ENCODE measurements around the gene FSTL4.

Gene FSTL4

DNA sequence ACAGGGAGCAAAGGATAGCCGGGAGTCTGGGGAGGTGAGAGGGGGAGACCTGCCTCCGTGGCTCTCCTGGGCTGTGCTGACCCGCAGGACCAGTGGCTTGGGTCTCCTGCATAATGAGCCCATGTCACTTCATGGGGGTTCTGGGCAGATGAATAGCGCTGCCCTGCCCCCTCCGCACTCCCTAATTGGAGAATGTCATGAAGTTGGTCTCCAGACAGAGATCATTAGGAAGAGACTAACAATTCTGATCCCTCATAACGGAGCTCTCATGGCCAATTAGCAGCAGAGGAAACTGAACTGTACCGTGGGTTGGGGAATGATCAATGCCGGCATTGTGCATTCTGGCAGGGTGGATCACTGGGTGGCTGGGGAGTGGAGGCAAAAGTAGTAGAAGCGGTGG lies 186.1 kb downstream of the FSTL4 start:
- ATAC-seq (ENCODE audit: insufficient read depth, low read depth) = no peak
- Histone ChIP-seq H3K4me1 (ENCODE audit: insufficient read depth, low read length) (peaks cover 8% of the 10 kb centered on the region), H3K4me3 (ENCODE audit: low read depth in 1 of 2, low read length in 2 of 2) (no peak overlapping the region), H3K27me3 (ENCODE audit: insufficient read depth, low read length, poor library complexity) (peaks cover 10% of the 10 kb centered on the region), H3K9me3 (ENCODE audit: insufficient read depth, low read length, severe bottlenecking) (no peaks in the 10 kb centered on the region), H4K20me1 (ENCODE audit: insufficient read depth, low read length) (peaks cover 4% of the 10 kb centered on the region; the same call in 1 of the 2 replicates), H3K9ac (ENCODE audit: low read depth, low read length) (no peak overlapping the region), H2AFZ (ENCODE audit: low read depth, low read length) (no peak overlapping the region), H3K4me2 (ENCODE audit: insufficient read depth, low read length) (no peak overlapping the region), H3K79me2 (ENCODE audit: insufficient read depth, low read length) (no peaks in the 10 kb centered on the region), H3K27ac (ENCODE audit: low read length) (no peak overlapping the region), H3K36me3 (ENCODE audit: insufficient read depth, low read length) (no peaks in the 10 kb centered on the region)
- TF ChIP-seq EZH2 (IDR thresholded peaks at IDR 0.05; ENCODE audit: borderline replicate concordance, low read depth, low read length, severe bottlenecking) = no peak
- TF ChIP-seq, protein P1, sequence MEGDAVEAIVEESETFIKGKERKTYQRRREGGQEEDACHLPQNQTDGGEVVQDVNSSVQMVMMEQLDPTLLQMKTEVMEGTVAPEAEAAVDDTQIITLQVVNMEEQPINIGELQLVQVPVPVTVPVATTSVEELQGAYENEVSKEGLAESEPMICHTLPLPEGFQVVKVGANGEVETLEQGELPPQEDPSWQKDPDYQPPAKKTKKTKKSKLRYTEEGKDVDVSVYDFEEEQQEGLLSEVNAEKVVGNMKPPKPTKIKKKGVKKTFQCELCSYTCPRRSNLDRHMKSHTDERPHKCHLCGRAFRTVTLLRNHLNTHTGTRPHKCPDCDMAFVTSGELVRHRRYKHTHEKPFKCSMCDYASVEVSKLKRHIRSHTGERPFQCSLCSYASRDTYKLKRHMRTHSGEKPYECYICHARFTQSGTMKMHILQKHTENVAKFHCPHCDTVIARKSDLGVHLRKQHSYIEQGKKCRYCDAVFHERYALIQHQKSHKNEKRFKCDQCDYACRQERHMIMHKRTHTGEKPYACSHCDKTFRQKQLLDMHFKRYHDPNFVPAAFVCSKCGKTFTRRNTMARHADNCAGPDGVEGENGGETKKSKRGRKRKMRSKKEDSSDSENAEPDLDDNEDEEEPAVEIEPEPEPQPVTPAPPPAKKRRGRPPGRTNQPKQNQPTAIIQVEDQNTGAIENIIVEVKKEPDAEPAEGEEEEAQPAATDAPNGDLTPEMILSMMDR (IDR thresholded peaks at IDR 0.05; ENCODE audit: borderline replicate concordance, extremely low read depth, low read length, poor library complexity, severe bottlenecking) = no peak
- no peak for DNase-seq

DNA sequence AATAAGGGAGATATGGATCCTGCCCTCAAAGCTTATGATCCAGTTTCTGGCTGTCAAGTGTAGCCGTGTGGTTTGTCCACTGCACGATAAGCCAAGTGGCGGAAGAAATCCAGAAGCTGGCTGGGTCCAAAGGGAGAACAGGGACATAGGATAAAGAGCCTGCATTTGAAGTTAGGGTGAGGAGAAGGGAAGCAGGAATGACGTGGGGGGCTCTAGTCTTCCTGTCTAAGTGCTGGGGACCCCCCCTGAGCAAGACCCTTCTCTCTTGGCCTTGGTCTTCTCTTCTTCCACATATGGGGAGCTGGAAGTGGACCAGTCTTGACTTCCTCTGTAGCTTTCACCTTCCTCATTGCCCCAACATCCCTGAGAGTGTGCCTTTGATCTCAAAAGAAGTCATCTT lies 186.6 kb downstream of the FSTL4 start:
- Histone ChIP-seq H3K4me3 (ENCODE audit: low read depth in 1 of 2, low read length in 2 of 2) (no peak overlapping the region), H3K9ac (ENCODE audit: low read depth, low read length) (no peak overlapping the region), H3K4me1 (ENCODE audit: insufficient read depth, low read length) (peaks cover 8% of the 10 kb centered on the region), H2AFZ (ENCODE audit: low read depth, low read length) (no peak overlapping the region), H3K27me3 (ENCODE audit: insufficient read depth, low read length, poor library complexity) (peaks cover 10% of the 10 kb centered on the region), H4K20me1 (ENCODE audit: insufficient read depth, low read length) (peaks cover 4% of the 10 kb centered on the region; the same call in 1 of the 2 replicates), H3K36me3 (ENCODE audit: insufficient read depth, low read length) (no peaks in the 10 kb centered on the region), H3K9me3 (ENCODE audit: insufficient read depth, low read length, severe bottlenecking) (no peaks in the 10 kb centered on the region), H3K4me2 (ENCODE audit: insufficient read depth, low read length) (no peak overlapping the region), H3K27ac (ENCODE audit: low read length) (no peak overlapping the region), H3K79me2 (ENCODE audit: insufficient read depth, low read length) (no peaks in the 10 kb centered on the region)
- no peak for DNase-seq
- TF ChIP-seq EZH2 (IDR thresholded peaks at IDR 0.05; ENCODE audit: borderline replicate concordance, low read depth, low read length, severe bottlenecking) = no peak
- TF ChIP-seq, protein P1 (IDR thresholded peaks at IDR 0.05; ENCODE audit: borderline replicate concordance, extremely low read depth, low read length, poor library complexity, severe bottlenecking) = no peak
- no peak for ATAC-seq (ENCODE audit: insufficient read depth, low read depth)

DNA sequence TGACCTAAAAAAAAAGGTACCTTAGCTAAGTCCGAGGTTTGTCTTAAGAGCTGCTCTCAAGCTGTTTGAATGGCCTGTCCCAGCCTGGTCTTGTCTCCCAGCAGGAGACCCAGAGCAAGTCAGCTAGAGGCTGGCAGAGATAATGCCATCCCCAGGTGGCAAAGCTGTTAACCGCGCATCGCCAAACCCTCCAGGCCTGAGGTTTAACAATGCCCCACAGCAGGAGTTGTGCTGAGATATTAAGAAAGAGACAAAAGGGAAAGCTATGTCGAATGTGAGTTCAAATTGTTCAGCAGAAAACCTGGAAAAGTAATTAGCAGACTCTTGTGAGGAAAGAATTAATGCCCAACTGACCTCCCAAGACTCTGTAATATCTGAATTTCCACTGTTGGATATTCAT lies 187.1 kb downstream of the FSTL4 start:
- Histone ChIP-seq H3K4me2 (ENCODE audit: insufficient read depth, low read length) (no peak overlapping the region), H3K4me1 (ENCODE audit: insufficient read depth, low read length) (peaks cover 8% of the 10 kb centered on the region), H3K79me2 (ENCODE audit: insufficient read depth, low read length) (no peaks in the 10 kb centered on the region), H3K4me3 (ENCODE audit: low read depth in 1 of 2, low read length in 2 of 2) (no peak overlapping the region), H3K9ac (ENCODE audit: low read depth, low read length) (no peak overlapping the region), H3K9me3 (ENCODE audit: insufficient read depth, low read length, severe bottlenecking) (no peaks in the 10 kb centered on the region), H2AFZ (ENCODE audit: low read depth, low read length) (no peak overlapping the region), H4K20me1 (ENCODE audit: insufficient read depth, low read length) (peaks cover 4% of the 10 kb centered on the region; the same call in 1 of the 2 replicates), H3K36me3 (ENCODE audit: insufficient read depth, low read length) (no peaks in the 10 kb centered on the region), H3K27me3 (ENCODE audit: insufficient read depth, low read length, poor library complexity) (peaks cover 9% of the 10 kb centered on the region), H3K27ac (ENCODE audit: low read length) (no peak overlapping the region)
- DNase-seq = no peak
- no peak for ATAC-seq (ENCODE audit: insufficient read depth, low read depth)
- TF ChIP-seq EZH2 (IDR thresholded peaks at IDR 0.05; ENCODE audit: borderline replicate concordance, low read depth, low read length, severe bottlenecking) = no peak
- TF ChIP-seq, protein P1 (IDR thresholded peaks at IDR 0.05; ENCODE audit: borderline replicate concordance, extremely low read depth, low read length, poor library complexity, severe bottlenecking) = no peak
